Esophagus mucosa (tissue), 1 donor: ENCODE measurements around the gene RGS17. TPM values are rescaled to one million over a fixed set of nuclear protein-coding genes. Genes with fewer than 3 reads are reported as not detected.
"Not testable (repeated sequence)": the region's sequence is repeated elsewhere in the genome, so short reads cannot be mapped to it uniquely, and the experiment has no call there.

Experiments
- ATAC-seq: fragments of 200-7000 bp; cut with Tn5 transposase; one replicate; pipeline ENCODE4 v1.9.1; 2020
- total RNA-seq: library from RNA; stranded (reverse); gene quantifications from one replicate; pipeline ENCODE4 v1.2.4, GENCODE V29; 2023
- donor health status: DM: yes; HTN: yes; CAD: no.

RGS17 gene
- total RNA-seq, 1 donor from 2014 or later, result 1.6 TPM

- ATAC-seq, result no peak
These were observed 7.3 kb downstream of the RGS17 start for GRCh38 chr6:153123801-153124200.

- ATAC-seq, result no peak
These were observed 9.8 kb downstream of the RGS17 start for GRCh38 chr6:153121311-153121710.

GRCh38 chr6:153117986-153118879 lies 12.8 kb downstream of the RGS17 start:
- ATAC-seq, result peak; percentile 93

GRCh38 chr6:153111082-153111481 lies 20.0 kb downstream of the RGS17 start:
- not testable (repeated sequence) for ATAC-seq

GRCh38 chr6:153110612-153111011 lies 20.5 kb downstream of the RGS17 start:
- ATAC-seq, result not testable (repeated sequence)

- no peak for ATAC-seq
These were observed 22.8 kb downstream of the RGS17 start for GRCh38 chr6:153108315-153108714.

GRCh38 chr6:153106021-153106420 lies 25.1 kb downstream of the RGS17 start:
- ATAC-seq, result no peak

- no peak for ATAC-seq
These were observed 26.9 kb downstream of the RGS17 start for GRCh38 chr6:153104220-153104619.

- no peak for ATAC-seq
These were observed 27.8 kb downstream of the RGS17 start for GRCh38 chr6:153103319-153103655.

GRCh38 chr6:153102605-153103318 lies 28.3 kb downstream of the RGS17 start:
- no peak for ATAC-seq

- ATAC-seq, result no peak
These were observed 29.6 kb downstream of the RGS17 start for GRCh38 chr6:153101461-153101860.

- ATAC-seq, result no peak
These were observed 31.4 kb downstream of the RGS17 start for GRCh38 chr6:153099636-153100035.

- ATAC-seq, result peak; percentile 37
These were observed 34.3 kb downstream of the RGS17 start for GRCh38 chr6:153096792-153097191.

GRCh38 chr6:153096031-153096430 lies 35.1 kb downstream of the RGS17 start:
- ATAC-seq, result no peak

- no peak for ATAC-seq
These were observed 38.7 kb downstream of the RGS17 start for GRCh38 chr6:153092082-153093013.

- ATAC-seq, result no peak
These were observed 40.7 kb downstream of the RGS17 start for GRCh38 chr6:153090241-153090930.

- ATAC-seq, result no peak
These were observed 42.3 kb downstream of the RGS17 start for GRCh38 chr6:153088796-153089195.

- ATAC-seq, result no peak
These were observed 43.6 kb downstream of the RGS17 start for GRCh38 chr6:153087436-153087835.

- ATAC-seq, result no peak
These were observed 44.7 kb downstream of the RGS17 start for GRCh38 chr6:153086225-153086990.

GRCh38 chr6:153085239-153085638 lies 45.8 kb downstream of the RGS17 start:
- ATAC-seq, result no peak

- no peak for ATAC-seq
These were observed 46.7 kb downstream of the RGS17 start for GRCh38 chr6:153084393-153084792.
